Endothelial cell of umbilical vein (primary cell): ENCODE results near the gene CAPN15.

ENCODE experiments used
- CTCF ChIP-seq, 2 donors: IDR thresholded peaks; 1 replicate in 1 of 2; 2 replicates in 1 of 2; pipeline ENCODE4 v1.5.1; 2011; ENCODE audit warnings: low read length in 2 of 2, mild to moderate bottlenecking in 2 of 2, moderate library complexity in 2 of 2, control low read depth in 1 of 2, inconsistent platforms in 1 of 2, low read depth in 1 of 2; ENCODE audit not compliant: insufficient read depth in 1 of 2; ENCODE audit errors: extremely low read depth in 1 of 2
- EZH2 ChIP-seq: IDR thresholded peaks from 2 replicates; pipeline ENCODE4 v1.6.1; 2012; ENCODE audit warnings: borderline replicate concordance, low read depth, mild to moderate bottlenecking, moderate library complexity, low read length, inconsistent platforms; ENCODE audit not compliant: severe bottlenecking
- FOS ChIP-seq: IDR thresholded peaks from 2 replicates; pipeline ENCODE4 v1.6.1; 2011; ENCODE audit warnings: mild to moderate bottlenecking, low read length, moderate library complexity, borderline replicate concordance; ENCODE audit not compliant: insufficient read depth
- GATA2 ChIP-seq: IDR thresholded peaks from 2 replicates; pipeline ENCODE4 v1.7.0; 2011; ENCODE audit warnings: low read depth, mild to moderate bottlenecking, moderate library complexity, mixed read lengths, low read length; ENCODE audit not compliant: insufficient read length, insufficient read depth
- JUN ChIP-seq: IDR thresholded peaks from 2 replicates; pipeline ENCODE4 v1.6.1; 2011; ENCODE audit warnings: borderline replicate concordance, low read depth; ENCODE audit not compliant: insufficient read length, insufficient read depth
- MAX ChIP-seq: IDR thresholded peaks from 2 replicates; pipeline ENCODE4 v1.6.1; 2011; ENCODE audit not compliant: insufficient read depth, insufficient read length
- MYC ChIP-seq: IDR thresholded peaks from one replicate; pipeline ENCODE4 v1.6.1; 2011; ENCODE audit warnings: mild to moderate bottlenecking, low read depth, low read length
- POLR2A ChIP-seq: IDR thresholded peaks from 2 replicates; pipeline ENCODE4 v1.6.1; 2012; ENCODE audit warnings: low read depth, mild to moderate bottlenecking, control low read depth, low read length
- POLR2AphosphoS5 ChIP-seq: IDR thresholded peaks from 2 replicates; pipeline ENCODE4 v1.6.1; 2012; ENCODE audit warnings: low read depth, mild to moderate bottlenecking, control low read depth, low read length, moderate library complexity; ENCODE audit not compliant: insufficient read depth

- TF ChIP-seq POLR2A (no peak), CTCF (IDR thresholded peaks at IDR 0.05; ENCODE audit: extremely low read depth in 1 of 2, insufficient read depth in 1 of 2, low read depth in 1 of 2, low read length in 2 of 2) (no peak), EZH2 (no peak), MAX (no peak), MYC (no peak), POLR2AphosphoS5 (no peak), GATA2 (no peak), FOS (no peak), JUN (no peak)
These were observed 64.5 kb downstream of the CAPN15 start for GRCh38 chr16:591892-592517.
